PFSK-1 (cell line): Measurements from ENCODE around the gene CARD6.

ENCODE experiments used
- POLR2AphosphoS5 ChIP-seq: IDR thresholded peaks from 2 replicates; pipeline ENCODE4 v1.6.1; 2012; ENCODE audit warnings: low read depth, mild to moderate bottlenecking, control low read depth, low read length, moderate library complexity
- REST ChIP-seq, 2 experiments: IDR thresholded peaks; 2 replicates each; pipeline versions ENCODE4 v1.6.1 to v1.8.0; 2011 to 2012; ENCODE audit warnings: low read depth in 2 of 2, low read length in 2 of 2, control low read depth in 1 of 2, inconsistent platforms in 1 of 2, mild to moderate bottlenecking in 1 of 2, moderate library complexity in 1 of 2; ENCODE audit not compliant: insufficient read depth in 1 of 2

GRCh38 chr5:40832345-40832744 is 8.8 kb upstream of the CARD6 start:
- no peak for TF ChIP-seq REST (IDR thresholded peaks at IDR 0.05; ENCODE audit: insufficient read depth in 1 of 2, low read depth in 2 of 2, low read length in 2 of 2)
- no peak for TF ChIP-seq POLR2AphosphoS5
